ENCODE results near the gene DTX2.
"Not testable (repeated sequence)": the region's sequence is repeated elsewhere in the genome, so short reads cannot be mapped to it uniquely, and the experiment has no call there.

DTX2 gene

GRCh38 chr7:76461464-76462101 lies at the start of gene DTX2:
DTX2 (plus strand) TSS chr7:76461709; CDS start chr7:76480510, 18,801 bp downstream.
- not testable (repeated sequence) for DNase-seq

- no peak for DNase-seq
Measured at GRCh38 chr7:76412249-76412648, 49.3 kb upstream of the DTX2 start.

- not testable (repeated sequence) for DNase-seq
Measured at GRCh38 chr7:76417654-76418310, 43.7 kb upstream of the DTX2 start.

GRCh38 chr7:76421097-76421496 lies 40.4 kb upstream of the DTX2 start:
- not testable (repeated sequence) for DNase-seq

GRCh38 chr7:76423666-76424412 lies 37.7 kb upstream of the DTX2 start:
- no peak for DNase-seq

- DNase-seq, result no peak
Measured at GRCh38 chr7:76424413-76425111, 36.9 kb upstream of the DTX2 start, which contains the start of gene ZP3. ZP3 (plus strand) TSS chr7:76424950; CDS start chr7:76424965, 15 bp downstream.

GRCh38 chr7:76425156-76425555 lies 36.4 kb upstream of the DTX2 start:
- DNase-seq, result no peak

- DNase-seq, result not testable (repeated sequence)
Measured at GRCh38 chr7:76425558-76425957, 36.0 kb upstream of the DTX2 start.

- DNase-seq, result no peak
Measured at GRCh38 chr7:76426246-76426645, 35.3 kb upstream of the DTX2 start.

GRCh38 chr7:76427635-76428034 lies 33.9 kb upstream of the DTX2 start:
- no peak for DNase-seq

- no peak for DNase-seq
Measured at GRCh38 chr7:76428149-76428823, 33.2 kb upstream of the DTX2 start.

- no peak for DNase-seq
Measured at GRCh38 chr7:76428868-76429805, 32.4 kb upstream of the DTX2 start.

- DNase-seq, result no peak
Measured at GRCh38 chr7:76430211-76430610, 31.3 kb upstream of the DTX2 start.

- no peak for DNase-seq
Measured at GRCh38 chr7:76430836-76431235, 30.7 kb upstream of the DTX2 start.

- peak; percentile 63 for DNase-seq
Measured at GRCh38 chr7:76437873-76438272, 23.6 kb upstream of the DTX2 start.

GRCh38 chr7:76439120-76439888 lies 22.2 kb upstream of the DTX2 start:
- not testable (repeated sequence) for DNase-seq

GRCh38 chr7:76440404-76440803 lies 21.1 kb upstream of the DTX2 start:
- DNase-seq, result not testable (repeated sequence)

GRCh38 chr7:76441792-76442191 lies 19.7 kb upstream of the DTX2 start:
- DNase-seq, result not testable (repeated sequence)

GRCh38 chr7:76442664-76443446 lies 18.7 kb upstream of the DTX2 start:
- not testable (repeated sequence) for DNase-seq

GRCh38 chr7:76443846-76444245 lies 17.7 kb upstream of the DTX2 start:
- DNase-seq, result peak; percentile 5

Data from NCI-H1105 treated with DMSO at 0.1 percent for 48 hours (cell line).